Mesenchymal stem cell (in vitro differentiated cells and primary cell): ENCODE measurements around the gene SPON2.

Source experiments
- DNase-seq: peaks from one replicate; pipeline ENCODE4 v3.0.0-alpha.2; 2013
- H2AFZ ChIP-seq: one replicate; pipeline ENCODE4 v1.6.1; 2013; ENCODE audit warnings: low read depth, mild to moderate bottlenecking, control low read depth, inconsistent platforms, low read length, moderate library complexity
- H2AK5ac ChIP-seq: 2 replicates; pipeline ENCODE4 v1.6.1; 2013; ENCODE audit warnings: low read length, moderate library complexity, mild to moderate bottlenecking, inconsistent platforms; ENCODE audit not compliant: severe bottlenecking
- H2BK120ac ChIP-seq: one replicate; pipeline ENCODE4 v1.6.1; 2013; ENCODE audit warnings: low read depth, mild to moderate bottlenecking, inconsistent platforms, low read length, moderate library complexity
- H2BK12ac ChIP-seq, 2 experiments: one replicate each; pipeline ENCODE4 v1.6.1; 2013; ENCODE audit warnings: inconsistent platforms in 2 of 2, low read length in 2 of 2, mild to moderate bottlenecking in 2 of 2, moderate library complexity in 2 of 2, control low read depth in 1 of 2
- H2BK15ac ChIP-seq: one replicate; pipeline ENCODE4 v1.6.1; 2013; ENCODE audit warnings: mild to moderate bottlenecking, low read depth, inconsistent platforms; ENCODE audit not compliant: poor library complexity, severe bottlenecking
- H2BK5ac ChIP-seq: 2 replicates; pipeline ENCODE4 v1.6.1; 2013; ENCODE audit warnings: low read depth, mild to moderate bottlenecking, low read length, control low read depth, inconsistent platforms; ENCODE audit not compliant: poor library complexity, severe bottlenecking
- H3K14ac ChIP-seq, 2 experiments: one replicate each; pipeline ENCODE4 v1.6.1; 2013; ENCODE audit warnings: inconsistent platforms in 2 of 2, low read length in 2 of 2, control low read depth in 1 of 2, mild to moderate bottlenecking in 1 of 2, moderate library complexity in 1 of 2
- H3K18ac ChIP-seq, 2 experiments: one replicate each; pipeline ENCODE4 v1.6.1; 2013; ENCODE audit warnings: inconsistent platforms in 2 of 2, low read length in 2 of 2, control low read depth in 1 of 2, low read depth in 1 of 2, mild to moderate bottlenecking in 1 of 2
- H3K23ac ChIP-seq, 2 experiments: one replicate each; pipeline ENCODE4 v1.6.1; 2013; ENCODE audit warnings: inconsistent platforms in 2 of 2, low read length in 2 of 2, mild to moderate bottlenecking in 2 of 2, moderate library complexity in 2 of 2, control low read depth in 1 of 2
- H3K27ac ChIP-seq: 2 replicates; pipeline ENCODE4 v1.5.1; 2013; ENCODE audit warnings: mild to moderate bottlenecking, moderate library complexity, low read length, control low read depth, inconsistent platforms; ENCODE audit not compliant: poor library complexity, severe bottlenecking
- H3K27me3 ChIP-seq, 2 experiments: 2 replicates each; pipeline versions ENCODE4 v1.6.1 to v1.7.0; 2013; ENCODE audit warnings: low read length in 2 of 2, mild to moderate bottlenecking in 2 of 2, moderate library complexity in 2 of 2, control low read depth in 1 of 2, inconsistent platforms in 1 of 2; ENCODE audit not compliant: control insufficient read depth in 1 of 2, insufficient read depth in 1 of 2
- H3K36me3 ChIP-seq, 2 experiments: 2 replicates each; pipeline versions ENCODE4 v1.6.1 to v1.7.0; 2013; ENCODE audit warnings: low read length in 2 of 2, control low read depth in 1 of 2, inconsistent platforms in 1 of 2, low read depth in 1 of 2, mild to moderate bottlenecking in 1 of 2; ENCODE audit not compliant: insufficient read depth in 2 of 2, control insufficient read depth in 1 of 2
- H3K4ac ChIP-seq, 2 experiments: one replicate each; pipeline ENCODE4 v1.6.1; 2013; ENCODE audit warnings: inconsistent platforms in 2 of 2, low read length in 2 of 2, mild to moderate bottlenecking in 2 of 2, moderate library complexity in 2 of 2, control low read depth in 1 of 2, low read depth in 1 of 2
- H3K4me1 ChIP-seq: 2 replicates; pipeline ENCODE4 v1.6.1; 2013; ENCODE audit warnings: low read depth, low read length, control low read depth; ENCODE audit not compliant: control insufficient read depth, insufficient read depth
- H3K4me2 ChIP-seq: 2 replicates; pipeline ENCODE4 v1.6.1; 2013; ENCODE audit warnings: low read length, mild to moderate bottlenecking, inconsistent platforms; ENCODE audit not compliant: poor library complexity, severe bottlenecking
- H3K4me3 ChIP-seq, 2 experiments: 2 replicates each; pipeline versions ENCODE4 v1.5.1 to v1.7.0; 2013; ENCODE audit warnings: low read length in 2 of 2, mild to moderate bottlenecking in 2 of 2, control low read depth in 1 of 2, low read depth in 1 of 2; ENCODE audit not compliant: insufficient read depth in 1 of 2
- H3K79me1 ChIP-seq: replicated peaks from 2 replicates; pipeline ENCODE4 v1.6.1; 2013; ENCODE audit warnings: mild to moderate bottlenecking, control low read depth, low read length, inconsistent platforms; ENCODE audit not compliant: poor library complexity, severe bottlenecking
- H3K9ac ChIP-seq: 2 replicates; pipeline ENCODE4 v1.7.0; 2013; ENCODE audit warnings: mild to moderate bottlenecking, low read length, moderate library complexity
- H3K9me3 ChIP-seq: 2 replicates; pipeline ENCODE4 v1.7.0; 2013; ENCODE audit warnings: mild to moderate bottlenecking, low read length; ENCODE audit not compliant: control insufficient read depth
- H4K8ac ChIP-seq: one replicate; pipeline ENCODE4 v1.6.1; 2013; ENCODE audit warnings: inconsistent platforms, mild to moderate bottlenecking, low read length, moderate library complexity
- H4K91ac ChIP-seq: one replicate; pipeline ENCODE4 v1.6.1; 2013; ENCODE audit warnings: mild to moderate bottlenecking, low read length, inconsistent platforms
- WGBS: methylation state at CpG from one replicate; pipeline ENCODE4 v1.1.7; 2013; ENCODE audit warnings: mixed read lengths; 5-methylcytosine and 5-hydroxymethylcytosine counted together

The SPON2 gene

DNA sequence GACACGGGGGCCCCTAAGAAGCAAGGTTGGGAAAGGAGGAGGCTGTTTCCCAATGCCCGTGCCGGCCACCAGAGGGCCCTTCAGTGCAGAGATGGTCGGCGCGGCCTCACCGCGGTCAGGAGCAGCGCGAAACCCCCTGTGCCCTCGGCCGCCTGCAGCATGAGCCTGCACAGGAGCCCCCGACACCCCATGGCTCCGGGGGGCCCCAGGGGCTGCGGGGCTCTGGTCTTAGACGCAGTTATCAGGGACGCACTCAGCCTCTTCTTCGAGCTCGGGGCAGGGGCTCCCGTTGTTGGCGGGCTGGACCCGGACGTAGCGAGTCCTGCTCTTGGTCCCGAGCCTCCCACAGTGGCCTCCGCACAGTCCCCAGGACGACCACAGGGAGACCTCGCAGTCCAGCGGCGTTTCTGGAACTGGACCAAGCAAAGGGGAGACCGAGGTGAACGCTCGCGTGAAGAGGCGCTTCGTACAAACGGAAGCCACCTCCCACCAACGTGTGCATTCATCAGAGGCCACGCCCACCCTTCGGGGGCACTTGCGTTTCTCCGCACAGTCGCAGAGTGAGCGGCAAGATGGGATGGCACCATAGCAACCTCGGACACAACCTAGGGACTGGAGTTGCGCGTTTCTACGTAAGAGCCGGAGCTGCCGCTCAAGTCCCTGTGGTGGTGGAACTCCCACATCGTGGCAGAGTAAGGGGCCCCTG lies 5.0 kb downstream of the SPON2 start:
- peak overlapping the region; percentile 55 for H3K4me2 ChIP-seq

DNA sequence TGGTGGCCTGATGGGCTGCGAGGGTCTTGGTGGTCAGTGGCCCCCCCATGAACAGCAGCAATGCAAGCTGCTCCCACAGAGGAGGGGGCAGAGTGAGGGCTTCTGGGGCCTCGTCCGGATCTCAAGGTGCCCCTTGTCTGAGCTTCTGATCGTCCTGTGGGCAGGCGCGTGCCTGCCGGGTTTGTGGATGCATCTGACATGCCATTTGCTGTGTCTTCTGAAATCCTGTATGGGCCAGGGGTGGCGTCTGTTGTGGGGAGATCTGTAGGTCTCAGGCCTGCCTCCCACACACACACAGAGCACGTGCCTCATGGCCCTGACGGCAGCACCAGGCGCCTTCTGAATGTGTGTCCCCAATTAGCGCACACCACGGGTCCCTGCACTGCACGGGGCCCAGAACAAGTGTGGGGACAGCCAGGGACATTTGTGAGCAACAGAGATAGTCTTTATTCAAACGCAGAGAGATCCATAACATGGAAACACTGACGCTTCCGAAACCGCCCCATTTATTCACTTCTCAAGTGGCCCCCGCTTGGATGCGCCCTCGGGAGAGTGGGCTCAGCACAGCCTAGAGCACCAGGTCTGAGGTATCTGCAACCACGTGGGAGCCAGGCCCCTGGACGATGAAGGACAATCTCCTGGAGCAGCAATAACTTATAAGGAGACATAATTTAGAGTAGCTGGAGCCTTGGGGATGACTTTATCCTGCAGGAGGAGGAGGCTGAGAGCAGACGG lies 5.7 kb downstream of the SPON2 start:
- H2BK5ac ChIP-seq: no peak overlapping the region
- peaks cover 20% of the 10 kb centered on the region for H3K79me1 ChIP-seq
- H3K4me3 ChIP-seq: no peak overlapping the region
- peak overlapping the region in 1 of 2 experiments; percentile 38 for H3K18ac ChIP-seq
- H2AFZ ChIP-seq: no peak overlapping the region
- H3K9me3 ChIP-seq: no peaks in the 10 kb centered on the region
- no peak overlapping the region for H4K8ac ChIP-seq
- peak overlapping the region; percentile 77 for H3K9ac ChIP-seq
- no peak overlapping the region for H3K27ac ChIP-seq
- H3K4ac ChIP-seq: no peak overlapping the region
- no peak overlapping the region for H3K23ac ChIP-seq
- no peak overlapping the region for H2BK120ac ChIP-seq
- 67% methylated on average over 24 of the region's 24 CpGs for WGBS
- peak overlapping the region in 1 of 2 experiments; percentile 11 for H2BK12ac ChIP-seq
- H4K91ac ChIP-seq: no peak overlapping the region
- no peak overlapping the region for H2AK5ac ChIP-seq
- H2BK15ac ChIP-seq: no peak overlapping the region
- no peak overlapping the region for H3K14ac ChIP-seq
- DNase-seq: peak; percentile 74
- peaks cover 36 to 61% of the 10 kb centered on the region in 2 experiments for H3K36me3 ChIP-seq
- H3K27me3 ChIP-seq: no peaks in the 10 kb centered on the region
- H3K4me2 ChIP-seq: no peak overlapping the region
- peaks cover 45% of the 10 kb centered on the region for H3K4me1 ChIP-seq

More for the DNA sequence above, 5.0 kb downstream of the SPON2 start:
- DNase-seq: peak; percentile 97
- Histone ChIP-seq H2BK12ac (no peak overlapping the region), H3K36me3 (peaks cover 36 to 65% of the 10 kb centered on the region in 2 experiments), H3K27ac (peak overlapping the region; percentile 66), H2BK5ac (no peak overlapping the region), H3K27me3 (no peaks in the 10 kb centered on the region), H3K9me3 (no peaks in the 10 kb centered on the region), H2BK15ac (peak overlapping the region; percentile 86), H3K9ac (peak overlapping the region; percentile 77), H3K79me1 (peaks cover 20% of the 10 kb centered on the region), H2AK5ac (no peak overlapping the region), H3K18ac (peak overlapping the region; percentile 62 to 91), H2AFZ (no peak overlapping the region), H3K14ac (no peak overlapping the region), H4K91ac (peak overlapping the region; percentile 28), H3K4me1 (peaks cover 47% of the 10 kb centered on the region), H3K23ac (no peak overlapping the region), H3K4ac (peak overlapping the region; percentile 47 to 63), H3K4me3 (peak overlapping the region in 1 of 2 experiments; percentile 71), H4K8ac (peak overlapping the region; percentile 2), H2BK120ac (no peak overlapping the region)
- 9% methylated on average over 51 of the region's 51 CpGs for WGBS

- Histone ChIP-seq H3K4me1 (peaks cover 33% of the 10 kb centered on the region), H2AK5ac (no peak overlapping the region), H3K9me3 (no peaks in the 10 kb centered on the region), H3K27me3 (peaks cover 0 to 3% of the 10 kb centered on the region in 2 experiments), H3K18ac (no peak overlapping the region), H2BK5ac (no peak overlapping the region), H3K9ac (no peak overlapping the region), H3K23ac (no peak overlapping the region), H2BK120ac (no peak overlapping the region), H3K27ac (no peak overlapping the region), H2BK12ac (no peak overlapping the region), H3K4ac (no peak overlapping the region), H3K79me1 (peaks cover 14% of the 10 kb centered on the region), H3K14ac (peak overlapping the region in 1 of 2 experiments; percentile 18), H3K36me3 (peaks cover 27 to 45% of the 10 kb centered on the region in 2 experiments), H2AFZ (no peak overlapping the region), H3K4me3 (no peak overlapping the region), H4K8ac (no peak overlapping the region), H2BK15ac (no peak overlapping the region), H4K91ac (no peak overlapping the region), H3K4me2 (no peak overlapping the region)
- peak; percentile 56 for DNase-seq
- WGBS: 91% methylated on average over 13 of the region's 13 CpGs
These were observed 7.3 kb downstream of the SPON2 start for GRCh38 chr4:1164956-1165545.

GRCh38 chr4:1164444-1164843 lies 7.9 kb downstream of the SPON2 start:
- Histone ChIP-seq H3K79me1 (peaks cover 11% of the 10 kb centered on the region), H2BK15ac (peak overlapping the region; percentile 31), H3K4ac (no peak overlapping the region), H3K14ac (no peak overlapping the region), H3K23ac (no peak overlapping the region), H4K8ac (peak overlapping the region; percentile 12), H3K4me2 (no peak overlapping the region), H4K91ac (no peak overlapping the region), H3K9ac (no peak overlapping the region), H3K4me3 (no peak overlapping the region), H3K9me3 (no peaks in the 10 kb centered on the region), H2BK120ac (no peak overlapping the region), H2AFZ (no peak overlapping the region), H2BK5ac (no peak overlapping the region), H2AK5ac (no peak overlapping the region), H2BK12ac (no peak overlapping the region), H3K4me1 (peaks cover 27% of the 10 kb centered on the region), H3K27me3 (peaks cover 0 to 3% of the 10 kb centered on the region in 2 experiments), H3K18ac (no peak overlapping the region), H3K27ac (no peak overlapping the region), H3K36me3 (peaks cover 21 to 39% of the 10 kb centered on the region in 2 experiments)
- over 99% methylated on average over 5 of the region's 5 CpGs for WGBS
- DNase-seq: no peak
